ENCODE data around the gene PAK6.
A peak's percentile ranks its signal among the peaks of the same experiment; 100 is the strongest.

The PAK6 gene

DNA sequence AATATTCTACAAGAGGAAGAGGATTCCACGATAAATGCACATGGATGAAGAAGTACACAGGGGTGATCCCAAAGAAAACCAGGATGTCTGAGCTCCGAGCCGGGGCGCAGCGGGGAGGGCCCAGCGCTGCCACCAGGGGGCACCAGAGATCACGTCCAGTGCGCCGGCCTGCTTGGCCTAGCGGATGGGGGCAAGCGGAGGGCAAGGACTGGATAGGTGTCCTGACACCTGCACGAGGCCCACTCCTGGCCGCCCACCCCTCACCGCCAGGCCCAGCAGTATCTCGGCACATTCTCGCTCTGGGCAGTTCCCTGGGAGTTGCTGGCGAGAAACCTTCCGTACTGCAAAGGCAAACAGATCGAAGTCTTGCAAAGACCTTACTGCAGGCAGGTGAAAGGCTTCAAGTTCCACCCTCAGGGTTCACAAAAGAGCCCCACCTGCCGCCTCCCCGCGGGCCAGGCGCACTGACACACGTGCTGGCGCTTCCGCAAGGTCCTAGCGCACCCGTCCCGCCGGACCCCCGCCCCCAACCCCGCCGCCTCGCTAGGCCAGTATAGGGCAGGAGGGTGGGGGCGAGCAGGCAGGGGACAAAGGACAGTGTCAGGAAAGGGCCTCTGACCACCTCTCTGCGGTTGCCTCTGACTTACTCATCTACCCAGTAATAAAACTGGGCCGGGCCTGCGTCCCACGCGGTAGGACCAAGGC is 40.7 kb downstream of the PAK6 start:
- peak; percentile 95 for DNase-seq

DNA sequence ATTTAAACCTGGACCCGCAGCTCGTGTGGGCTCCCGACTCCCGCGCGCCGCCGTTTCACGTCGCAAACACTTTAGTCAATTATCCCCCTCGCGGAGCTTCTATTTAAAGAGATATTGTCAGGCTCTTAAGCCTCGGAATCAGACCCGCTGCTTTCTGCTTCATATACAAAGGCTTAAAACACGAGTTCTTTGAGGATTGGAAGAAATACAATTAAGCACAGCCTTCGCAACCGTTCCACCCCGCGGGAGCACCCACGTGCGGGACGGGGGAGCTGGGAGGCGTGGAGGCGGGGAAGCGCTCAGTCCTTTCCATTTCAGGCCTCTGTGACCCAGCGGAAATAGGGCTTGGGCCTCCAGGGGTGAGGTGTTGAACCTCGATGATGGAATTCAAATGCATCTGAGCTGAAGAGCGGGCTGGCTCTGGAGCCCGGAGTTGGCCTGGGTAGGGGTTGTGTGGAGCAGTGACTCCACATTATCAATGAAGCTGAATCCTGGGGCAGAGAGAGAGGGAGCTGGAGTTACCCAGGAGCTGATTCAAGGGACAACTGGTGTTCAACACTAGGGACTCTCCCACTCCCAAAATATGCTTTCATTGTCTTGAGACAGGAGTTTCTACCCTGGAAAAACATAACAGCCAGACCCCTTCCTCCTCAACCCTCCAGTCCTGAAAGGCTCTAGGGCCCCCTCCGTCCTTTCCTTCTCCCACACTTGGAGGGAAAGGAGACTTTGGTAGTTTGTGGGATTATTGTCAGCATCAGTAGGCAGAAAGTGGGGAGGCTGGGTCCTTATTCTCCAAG is 41.6 kb downstream of the PAK6 start:
- no peak for DNase-seq

DNA sequence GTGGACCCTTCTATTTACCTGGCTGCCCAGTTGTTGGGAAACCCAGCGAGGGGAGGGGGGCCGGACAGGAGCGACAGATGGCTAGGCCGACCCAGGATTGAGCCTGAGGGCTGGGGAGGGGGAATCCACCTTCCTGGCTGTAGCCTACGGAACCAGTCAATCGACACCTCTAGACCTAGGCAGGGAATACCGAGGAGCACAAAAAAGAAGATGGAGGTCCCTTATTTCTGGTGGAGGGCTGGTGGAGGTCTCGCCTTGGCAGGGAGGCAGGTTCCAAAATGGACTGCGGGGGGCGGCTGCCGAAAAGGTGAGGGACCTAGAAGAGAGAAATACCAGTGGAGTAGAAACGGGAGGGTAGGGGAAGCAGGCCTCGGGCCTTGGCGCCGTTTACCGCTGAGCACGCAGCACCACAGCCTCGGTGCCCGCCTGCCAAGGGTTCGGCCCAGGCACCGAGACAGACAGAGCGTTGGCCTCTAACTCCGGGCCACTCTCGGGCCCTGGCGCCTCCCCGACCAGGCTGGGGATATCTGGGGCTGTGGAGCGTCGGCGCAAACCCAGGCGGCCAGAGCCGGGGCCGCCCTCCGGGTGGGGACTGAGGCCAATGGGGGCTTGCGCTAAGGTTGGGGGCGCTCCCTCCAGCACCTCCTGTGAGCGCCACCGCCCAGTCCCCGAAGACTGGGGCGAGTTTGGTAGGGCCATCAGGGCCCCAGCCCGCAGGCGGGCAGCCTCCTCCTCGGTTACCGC is 42.4 kb downstream of the PAK6 start:
- DNase-seq, result no peak

DNA sequence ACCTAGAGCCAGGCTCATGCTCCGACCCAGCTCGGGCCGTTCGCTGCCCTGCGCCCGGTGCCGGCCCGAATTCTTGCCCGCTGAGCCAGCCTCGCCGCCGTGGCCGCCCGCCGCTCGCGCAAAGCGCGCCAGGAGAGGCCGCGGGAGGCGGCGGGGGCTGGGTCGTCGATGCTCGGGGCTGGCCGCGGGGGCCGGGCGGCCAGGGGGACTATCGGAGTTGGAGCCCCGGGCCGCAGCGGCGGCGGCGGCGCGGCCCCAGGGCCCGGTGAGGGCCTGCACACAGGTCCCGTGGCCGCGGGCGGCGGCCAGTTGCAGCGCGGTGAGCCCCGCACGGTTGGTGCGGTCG is 42.9 kb downstream of the PAK6 start:
- no peak for DNase-seq

DNA sequence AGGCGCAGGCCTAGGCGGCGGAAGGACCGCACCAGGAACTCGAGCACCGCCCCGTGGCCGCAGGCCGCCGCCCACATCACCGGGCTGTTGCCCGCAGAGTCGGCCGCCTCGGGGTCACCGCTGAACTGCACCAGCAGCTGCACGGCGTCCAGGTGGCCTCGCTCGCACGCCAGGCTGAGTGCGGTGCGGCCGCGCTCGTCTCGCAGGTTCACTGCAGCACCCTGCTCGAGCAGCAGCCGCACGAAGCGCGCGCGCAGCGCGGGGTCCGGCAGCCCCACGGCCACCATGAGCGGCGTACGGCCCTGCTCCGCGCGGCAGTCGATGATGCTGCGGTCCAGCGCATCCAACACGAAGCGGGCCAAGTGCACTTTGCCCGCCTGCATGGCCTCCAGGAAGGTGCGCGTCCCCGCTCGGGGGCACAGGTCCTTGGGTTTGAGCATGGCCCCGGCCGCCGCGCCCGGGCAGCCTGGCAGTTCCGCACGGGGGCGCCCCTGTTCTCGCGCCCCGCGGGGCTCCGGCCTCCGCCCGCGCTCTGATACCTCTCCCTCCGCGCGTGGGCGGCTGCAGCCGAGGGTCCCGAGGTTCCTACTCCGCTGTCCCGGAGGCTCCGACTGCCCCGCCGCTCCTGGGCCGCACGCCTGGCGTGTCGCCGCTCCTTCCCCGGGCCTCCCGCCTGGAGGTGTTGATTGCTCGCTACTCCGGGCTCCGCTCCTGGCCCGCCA is 43.4 kb downstream of the PAK6 start:
- DNase-seq, result peak; percentile 80

DNA sequence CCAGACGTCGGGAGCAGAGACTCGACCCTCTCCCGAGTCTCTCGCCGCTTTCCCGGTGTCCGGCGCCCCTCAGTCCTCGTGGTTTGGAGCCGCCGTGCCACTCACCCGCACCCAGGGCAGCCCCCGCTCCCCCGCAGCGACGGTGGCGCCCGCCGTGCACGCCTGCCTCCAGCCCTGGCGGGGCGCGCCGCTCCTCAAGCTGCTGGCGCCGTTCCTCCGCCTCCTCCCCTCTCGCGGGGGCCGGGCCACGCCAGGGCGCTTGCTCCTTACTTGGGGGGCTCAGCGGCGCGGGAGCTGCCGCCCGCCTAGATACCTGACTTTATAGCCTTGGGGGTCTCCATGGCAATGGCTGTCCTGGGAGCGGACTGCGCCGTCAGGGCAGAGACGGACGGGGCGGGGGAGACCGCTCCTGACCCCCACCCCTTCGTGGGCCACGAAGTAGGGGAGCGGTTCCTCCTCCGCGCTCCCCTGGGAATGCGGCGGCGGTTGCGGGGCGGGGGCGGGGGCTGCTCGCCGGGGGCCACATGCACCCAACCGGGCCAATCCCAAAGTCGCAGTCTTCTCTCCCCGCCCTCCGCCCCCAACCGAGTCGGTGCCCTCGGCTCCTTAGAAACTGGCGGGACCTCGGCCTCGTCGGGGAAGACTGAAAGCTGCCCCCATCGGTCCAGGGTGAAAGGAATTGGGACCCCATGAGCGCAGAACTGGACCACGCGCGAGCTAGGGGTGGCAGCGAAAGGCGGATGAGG is 44.2 kb downstream of the PAK6 start, which contains the start of gene ANKRD63:
Gene ANKRD63, minus strand, starts transcription at position 196 of the 746 bp plus-strand sequence. CDS start 478 bp downstream, outside the sequence.
- DNase-seq, result peak; percentile 75

DNA sequence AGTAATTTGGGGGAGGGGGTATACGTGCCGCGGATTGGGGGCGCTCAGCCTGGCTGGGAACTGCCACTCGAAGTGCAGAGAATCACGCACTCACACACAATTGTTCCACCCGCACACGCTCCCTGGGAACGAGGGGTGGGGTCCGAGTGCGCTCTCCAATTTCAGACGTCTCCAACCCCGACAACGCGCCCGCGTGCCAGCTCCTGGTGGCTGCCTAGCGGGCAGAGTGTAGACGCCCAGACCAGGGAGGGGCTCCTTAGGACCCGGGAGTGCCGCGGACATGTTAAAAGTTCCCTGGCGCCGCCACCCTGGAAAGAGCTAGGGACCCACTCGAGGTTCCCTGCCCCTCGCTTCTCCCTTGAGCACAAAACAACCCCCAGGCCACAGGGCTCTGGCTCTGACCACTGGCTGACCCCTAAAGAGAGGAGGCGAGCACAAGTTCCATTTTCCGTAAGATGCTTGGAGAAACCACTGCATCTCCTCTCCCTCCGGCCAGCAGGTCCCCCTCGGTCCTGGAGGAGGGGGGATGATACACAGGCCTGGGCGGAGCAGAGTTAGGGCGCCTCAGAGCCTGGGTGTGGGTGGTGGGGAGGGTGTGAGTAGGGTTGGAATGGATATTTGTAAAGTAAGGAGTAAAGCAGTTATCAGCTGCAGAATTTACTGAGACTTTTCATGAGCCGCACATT is 44.9 kb downstream of the PAK6 start:
- no peak for DNase-seq

DNA sequence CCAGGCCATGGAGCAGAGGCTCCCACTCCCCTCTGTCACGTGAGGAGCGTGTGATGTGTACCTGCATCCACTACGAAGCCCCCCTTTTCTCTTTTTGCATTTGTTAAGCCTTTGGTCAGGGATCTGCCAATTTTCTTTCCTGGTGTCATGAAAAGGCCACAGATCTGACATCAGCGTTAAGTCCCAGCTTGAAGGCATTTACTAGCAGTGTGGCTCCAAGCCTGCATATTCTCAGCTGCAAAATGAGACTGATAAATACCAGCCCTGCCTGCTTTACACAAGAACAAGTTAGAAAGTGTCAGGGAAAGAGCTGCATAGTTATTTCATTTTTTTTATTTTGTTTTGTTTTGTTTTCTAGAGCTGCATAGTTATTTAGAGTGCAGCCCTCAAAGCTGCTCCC is 46.3 kb downstream of the PAK6 start:
- DNase-seq, result no peak

DNA sequence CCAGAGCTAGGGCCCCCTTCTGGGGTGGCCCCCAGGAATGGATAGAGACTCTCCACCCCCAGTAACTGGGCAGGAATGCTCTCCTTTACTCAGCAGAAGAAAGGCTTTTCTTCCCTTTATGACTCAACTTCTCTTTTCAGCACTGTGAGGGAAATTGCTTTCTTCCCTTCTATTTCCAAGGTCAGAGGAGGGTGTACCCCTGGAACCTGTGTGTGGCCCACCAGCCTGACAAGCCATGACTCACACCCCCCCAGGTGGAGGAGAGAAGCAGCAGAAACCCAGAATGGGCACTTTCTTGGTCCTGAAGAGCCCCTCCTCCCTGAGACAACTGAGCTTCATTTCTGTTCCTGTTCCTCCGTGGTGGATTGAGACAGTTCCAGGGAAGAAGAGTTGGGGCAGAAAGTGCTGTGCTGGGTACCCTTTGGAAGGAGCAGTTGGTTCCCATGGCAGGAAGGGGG is 46.7 kb downstream of the PAK6 start:
- DNase-seq, result no peak

DNA sequence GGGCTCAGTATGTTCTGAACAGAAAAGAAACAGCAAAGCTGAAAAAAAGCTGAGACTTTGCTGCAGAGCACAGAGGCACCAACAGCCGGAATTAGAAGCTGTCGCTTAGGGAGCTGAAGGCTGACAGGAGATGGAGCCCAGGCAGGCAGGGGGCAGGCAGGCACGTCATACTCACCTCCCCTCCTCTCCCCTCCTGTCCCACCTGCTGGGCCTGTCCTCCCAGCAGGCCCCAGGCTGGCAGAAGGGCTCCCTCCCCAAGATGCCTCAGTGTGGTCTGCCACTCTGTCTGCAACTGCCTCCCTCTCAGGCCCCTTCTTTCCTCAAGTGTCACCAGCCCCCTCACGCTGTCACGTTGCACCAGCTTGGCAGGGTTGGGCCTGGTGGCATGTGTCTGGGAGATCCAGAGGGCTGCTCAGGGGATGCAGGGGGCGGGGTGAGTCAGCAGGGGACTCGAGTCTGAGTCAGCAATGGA is 47.2 kb downstream of the PAK6 start:
- no peak for DNase-seq

DNA sequence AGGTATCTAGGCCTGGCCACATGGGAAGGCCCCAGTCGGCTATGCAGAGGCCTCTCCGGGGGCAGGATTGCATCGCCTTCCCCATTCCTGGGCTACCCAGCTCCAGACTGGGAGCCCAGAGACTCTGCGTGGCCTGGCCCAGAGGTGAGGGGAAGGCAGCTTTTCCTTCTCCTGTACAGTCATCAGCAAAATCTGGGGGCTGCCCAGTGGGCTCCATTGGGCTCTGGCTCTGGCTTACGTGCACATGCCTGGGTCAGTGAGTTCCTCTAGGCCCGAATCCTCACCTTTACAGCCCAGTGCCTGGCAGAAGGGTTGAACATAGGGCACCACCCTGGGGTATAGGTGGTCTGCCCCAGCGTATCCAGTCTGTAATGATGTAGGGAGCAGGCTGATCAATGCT is 47.9 kb downstream of the PAK6 start:
- no peak for DNase-seq

DNA sequence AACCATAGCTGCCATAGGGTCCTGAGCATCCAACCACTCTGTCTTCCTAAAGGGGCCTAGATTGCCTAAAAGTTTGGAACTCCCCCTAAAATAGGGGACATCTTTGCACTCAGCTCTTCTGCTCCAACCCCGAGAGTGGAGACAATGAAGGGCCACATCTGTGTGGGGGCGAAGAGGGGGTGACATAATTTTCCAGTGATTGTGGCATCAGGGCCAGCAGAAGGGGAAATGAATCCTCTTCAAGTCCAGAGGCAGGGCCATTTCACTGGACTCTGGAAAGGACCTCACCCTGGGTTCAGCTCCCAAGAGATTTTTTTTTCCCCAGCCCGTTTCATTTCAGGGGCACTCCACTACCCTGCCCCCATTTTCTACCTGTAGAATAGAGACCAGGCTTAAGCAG is 48.6 kb downstream of the PAK6 start:
- no peak for DNase-seq

DNA sequence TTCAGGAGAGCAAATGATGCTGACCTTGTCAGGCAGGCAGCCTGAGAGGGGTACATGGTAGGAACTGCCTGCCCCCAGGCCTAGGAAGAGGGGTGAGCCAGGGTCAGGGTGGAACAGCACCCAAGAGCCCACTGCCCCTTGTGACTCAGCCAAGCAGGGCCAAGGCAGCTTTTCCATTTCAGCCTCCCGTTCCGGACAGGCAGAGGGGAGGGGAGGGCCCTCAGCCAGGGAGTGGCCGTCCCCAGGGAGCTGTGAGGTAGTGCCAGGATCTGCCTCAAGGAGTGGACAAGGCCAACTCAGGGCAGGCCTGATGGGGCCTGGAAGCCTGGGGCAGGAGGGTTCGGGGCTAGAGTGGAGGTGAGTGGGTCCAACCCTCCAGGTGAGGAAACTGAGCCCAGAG is 49.1 kb downstream of the PAK6 start:
- DNase-seq, result no peak

DNA sequence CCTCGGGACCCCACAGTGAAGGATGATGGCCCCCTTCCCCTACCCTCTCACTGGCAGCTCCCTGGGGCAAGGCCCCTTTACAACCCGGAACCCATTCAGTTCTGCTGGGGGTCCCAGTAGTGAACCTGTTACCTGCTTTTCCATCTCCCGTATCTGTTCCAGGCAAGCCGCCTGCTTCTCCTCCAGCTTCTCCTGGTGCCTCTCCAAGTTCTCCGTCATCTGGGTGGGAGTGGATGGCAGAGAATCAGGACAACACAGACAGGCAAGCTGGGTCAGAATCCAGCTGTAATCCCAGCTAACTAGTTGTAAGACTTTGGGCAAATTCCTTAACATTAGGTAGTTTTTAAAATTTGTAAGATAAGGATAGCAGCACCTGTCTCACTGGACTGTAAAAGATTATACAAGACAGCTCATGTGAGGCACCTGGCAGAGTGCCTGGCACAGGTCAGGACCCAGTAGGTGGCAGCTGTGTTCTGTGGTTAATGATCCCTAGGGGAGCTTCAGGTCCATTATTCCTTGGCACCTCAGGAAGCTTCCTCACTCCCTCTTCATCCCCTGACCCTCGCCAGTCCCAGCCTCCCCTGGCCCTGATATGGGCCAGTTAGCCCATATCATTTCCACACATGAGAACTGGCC is 50.4 kb downstream of the PAK6 start:
- DNase-seq, result no peak

DNA sequence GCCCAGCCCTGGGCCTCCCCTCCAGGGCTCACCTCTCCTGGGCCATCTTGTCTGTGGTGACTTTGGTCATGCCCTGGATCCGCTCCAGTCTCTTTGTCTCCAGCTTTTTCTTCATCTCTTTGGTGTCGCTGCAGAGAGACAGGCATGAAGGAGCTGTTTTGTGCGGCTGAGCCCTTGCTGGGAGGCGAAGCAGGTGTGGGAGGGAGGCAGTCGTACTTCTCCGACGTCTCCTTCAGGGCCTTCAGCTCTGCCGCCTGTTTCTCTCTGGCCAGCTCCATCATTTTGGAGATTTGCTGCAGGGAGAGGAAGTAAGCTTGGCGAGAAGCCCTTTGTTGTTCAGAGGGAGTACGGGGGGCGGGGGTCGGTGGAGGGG is 51.7 kb downstream of the PAK6 start:
- no peak for DNase-seq

DNA sequence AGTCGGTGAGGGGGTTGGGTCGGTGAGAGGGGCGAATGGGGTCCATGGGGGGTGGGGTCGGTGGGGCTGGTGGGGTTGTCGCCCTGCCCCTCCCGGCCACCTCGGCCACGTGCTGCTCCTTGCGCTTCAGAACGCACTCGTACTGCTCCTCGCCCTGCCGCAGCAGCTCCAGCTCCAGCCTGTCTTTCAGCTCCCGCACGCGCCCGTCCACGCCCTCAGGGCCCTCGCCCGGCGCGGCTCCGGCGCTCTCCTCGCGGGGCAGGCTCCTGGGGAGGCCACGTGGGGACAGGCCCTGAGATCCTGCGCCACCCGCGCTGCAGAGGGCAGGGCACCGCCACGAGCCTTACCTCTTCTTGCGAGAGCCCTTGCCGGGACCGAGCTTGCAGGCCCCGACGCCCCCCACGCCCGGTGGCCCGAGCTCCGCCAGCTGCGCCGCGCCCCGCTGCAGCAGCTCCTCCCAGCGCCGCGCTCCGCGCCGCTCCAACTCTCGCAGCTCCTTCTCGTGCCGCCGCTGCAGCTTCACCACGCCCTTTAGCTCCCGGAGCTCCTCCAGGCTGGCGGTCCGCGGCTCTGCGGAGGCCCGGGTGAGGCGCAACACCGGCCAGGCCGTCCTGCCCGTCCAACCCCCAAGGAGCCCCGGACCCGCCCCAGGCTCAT is 52.2 kb downstream of the PAK6 start:
- DNase-seq, result no peak

DNA sequence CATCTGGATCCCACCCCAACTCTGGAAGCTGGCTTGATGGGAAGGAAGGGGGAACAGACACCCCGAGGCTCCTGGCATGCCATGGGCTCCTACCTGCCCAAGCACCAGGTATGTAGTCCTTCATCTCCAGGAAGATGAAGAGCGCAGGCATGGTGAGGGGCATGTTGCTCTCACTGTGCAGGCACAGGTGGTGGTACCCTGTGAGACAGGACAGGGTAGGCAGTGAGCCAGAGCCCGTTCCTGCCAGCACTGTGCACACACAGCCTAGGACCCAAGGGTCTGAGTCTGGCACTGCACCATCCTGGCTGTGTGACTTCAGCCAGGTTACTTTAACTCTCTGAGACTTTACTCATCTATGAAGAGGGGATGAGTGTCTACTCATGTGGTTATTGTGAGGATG is 53.4 kb downstream of the PAK6 start:
- no peak for DNase-seq

DNA sequence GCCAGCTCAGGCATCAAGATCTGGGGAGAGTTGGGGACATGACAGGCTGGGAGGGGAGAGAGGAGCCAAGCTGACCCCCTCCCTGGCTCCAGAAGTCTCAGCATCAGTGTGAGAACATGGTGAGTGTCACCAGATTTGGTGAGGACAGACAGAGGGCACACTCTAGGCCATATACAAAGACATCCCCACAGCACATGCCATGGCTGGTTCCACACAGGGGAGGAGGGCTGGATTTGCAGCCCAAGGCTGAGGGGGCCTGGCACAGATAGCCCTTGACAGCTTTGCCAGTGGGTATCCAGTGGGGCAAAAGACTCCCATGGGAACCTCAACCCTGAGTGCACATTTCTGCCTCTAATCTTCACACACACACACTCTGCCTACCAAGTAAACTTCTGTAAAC is 54.1 kb downstream of the PAK6 start:
- no peak for DNase-seq

DNA sequence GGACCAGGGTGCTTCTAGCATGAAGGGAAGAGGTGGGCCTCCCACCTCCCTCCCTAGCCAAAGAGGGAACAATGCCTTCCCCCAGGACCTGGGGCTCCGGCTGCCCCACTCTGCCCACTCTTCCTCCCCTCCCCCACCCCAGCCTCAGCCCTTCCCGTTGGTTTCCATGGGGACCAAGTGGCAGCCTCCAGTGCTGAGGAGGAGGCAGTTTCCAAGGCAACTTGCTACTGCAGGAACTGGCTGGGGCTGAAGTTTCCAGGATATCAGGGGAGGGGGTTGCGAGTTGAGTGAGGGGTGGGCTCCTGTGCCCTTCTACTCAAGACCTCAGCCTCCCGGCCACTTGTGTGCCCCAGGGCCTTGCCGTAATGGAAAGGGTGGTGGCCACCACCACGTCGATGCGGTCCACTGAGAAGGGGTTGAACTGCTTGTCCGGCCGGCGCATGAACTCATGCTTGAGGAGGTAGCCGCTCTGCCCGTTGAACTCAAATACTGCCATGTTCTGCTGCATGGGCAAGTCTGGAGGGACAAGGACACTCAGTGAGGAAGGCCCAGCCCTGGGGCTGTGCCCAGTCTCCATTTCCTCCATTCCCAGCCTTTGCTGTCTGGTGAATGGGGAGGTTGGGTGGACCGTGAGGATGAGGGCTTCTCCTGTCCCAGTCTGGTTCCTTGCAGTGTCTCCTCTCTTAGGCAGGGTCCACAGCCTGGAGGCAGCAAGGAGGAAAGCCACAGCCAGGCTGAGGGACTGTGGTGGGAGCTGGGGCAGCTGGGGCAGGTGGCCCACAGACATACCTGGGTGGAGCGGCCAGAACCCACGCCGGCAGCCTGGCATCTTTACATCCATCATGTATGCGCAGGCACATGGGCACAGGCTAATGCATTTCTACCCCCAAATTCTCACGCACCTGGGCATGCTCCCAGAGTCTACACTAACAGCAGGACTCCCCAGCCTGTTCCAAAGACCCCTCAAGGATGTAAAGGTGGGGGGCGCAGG is 55.3 kb downstream of the PAK6 start:
- no peak for DNase-seq

Data from activated CD8-positive, alpha-beta memory T cell treated with anti-CD3 and anti-CD28 coated beads, Interleukin-2, amount 50 U/mL, for 48 hours (primary cell).